GM19023 (cell line): ENCODE results near the gene MYO3B.

Experiments used
- ATAC-seq: cut with Tn5 transposase; IDR thresholded peaks from one replicate; pipeline ENCODE4 v1.9.1; 2021; ENCODE audit warnings: mild to moderate bottlenecking, moderate library complexity; ENCODE audit not compliant: unreplicated experiment

Gene MYO3B

DNA sequence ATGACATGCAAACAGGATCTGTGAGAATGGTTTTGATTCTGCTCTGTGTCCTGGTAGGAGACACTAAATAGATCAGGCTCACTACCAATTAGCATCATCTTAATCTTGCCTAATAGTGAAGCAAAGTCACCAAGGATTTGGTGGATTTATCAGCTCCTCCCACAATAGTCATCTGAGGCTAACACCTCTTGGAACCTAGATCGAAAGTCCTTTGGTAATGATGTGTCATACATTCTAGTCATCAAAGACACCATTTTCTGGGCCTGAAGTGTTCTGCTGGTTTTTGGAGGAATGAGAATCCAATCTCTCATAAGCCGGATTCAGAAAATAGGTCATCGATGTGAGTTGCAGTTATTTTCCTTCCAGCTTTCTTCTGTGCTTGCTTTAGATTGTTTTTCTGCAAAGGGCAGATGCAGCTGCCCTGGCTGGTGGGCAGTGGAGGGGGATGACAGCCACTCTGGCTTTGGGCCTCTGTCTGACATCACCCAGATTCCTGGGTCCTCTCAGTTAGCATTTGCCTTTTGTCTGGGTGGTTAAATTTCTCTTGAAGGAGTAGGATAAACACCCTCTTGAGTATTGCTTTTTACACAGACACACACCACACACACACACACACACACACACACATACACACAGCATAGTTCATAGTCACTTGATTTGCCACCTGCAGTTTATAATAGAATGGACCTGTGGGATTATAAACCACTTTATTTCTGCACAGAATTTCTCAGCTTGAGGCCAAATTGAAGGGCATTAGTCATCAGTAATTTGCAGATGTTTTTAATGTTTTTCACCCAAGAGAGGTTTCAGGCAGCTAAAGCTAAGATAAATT lies at the start of gene MYO3B:
Gene MYO3B, plus strand, starts transcription at position 198 of the 832 bp plus-strand sequence. Its CDS starts 141 bp downstream, at position 339.
- ATAC-seq, result peak; percentile 45

- no peak for ATAC-seq
Observed at GRCh38 chr2:170139276-170139967, 38.5 kb upstream of the MYO3B start.

DNA sequence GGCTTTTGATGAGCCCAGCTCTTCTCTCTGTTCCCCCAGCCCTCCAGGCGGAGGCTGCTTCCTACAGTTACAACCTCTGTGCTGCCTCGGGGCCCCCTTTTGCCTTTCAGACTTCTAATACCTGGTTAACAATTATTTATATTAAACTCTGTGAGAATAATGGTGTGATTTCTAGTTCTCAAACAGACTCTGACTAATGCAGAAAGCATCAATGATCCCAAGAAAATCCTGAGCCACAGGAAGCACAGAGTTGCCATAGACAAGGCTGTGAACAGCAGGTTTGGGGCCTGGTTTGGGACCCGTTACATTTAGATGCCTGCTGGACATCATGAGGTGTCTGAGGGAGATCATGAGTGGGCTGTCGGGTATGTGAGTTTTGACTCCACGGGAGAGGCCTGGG lies 37.4 kb upstream of the MYO3B start:
- ATAC-seq, result no peak

DNA sequence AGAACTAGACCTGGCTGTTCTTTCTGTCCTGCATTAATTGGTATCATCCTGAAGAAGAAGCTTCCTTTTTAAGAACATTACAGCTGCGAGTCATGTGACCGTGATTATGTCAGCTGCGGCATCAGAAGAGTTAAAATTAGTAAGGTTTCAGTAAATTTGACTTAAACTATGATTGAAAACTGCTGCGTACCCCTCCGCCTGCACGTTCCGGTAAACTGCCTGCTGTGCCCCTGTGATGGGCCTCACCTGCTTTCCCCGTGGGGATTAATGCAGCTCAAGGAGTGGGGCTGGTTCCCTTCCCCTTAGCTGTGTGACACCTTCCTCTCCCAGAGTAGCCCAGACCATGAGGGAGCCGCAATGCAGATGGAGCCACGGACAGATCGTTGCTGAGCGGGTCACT lies 36.1 kb upstream of the MYO3B start:
- ATAC-seq, result peak; percentile 44

- no peak for ATAC-seq
Observed at GRCh38 chr2:170142502-170142901, 35.4 kb upstream of the MYO3B start.

- ATAC-seq, result no peak
Observed at GRCh38 chr2:170143045-170143717, 34.8 kb upstream of the MYO3B start.

DNA sequence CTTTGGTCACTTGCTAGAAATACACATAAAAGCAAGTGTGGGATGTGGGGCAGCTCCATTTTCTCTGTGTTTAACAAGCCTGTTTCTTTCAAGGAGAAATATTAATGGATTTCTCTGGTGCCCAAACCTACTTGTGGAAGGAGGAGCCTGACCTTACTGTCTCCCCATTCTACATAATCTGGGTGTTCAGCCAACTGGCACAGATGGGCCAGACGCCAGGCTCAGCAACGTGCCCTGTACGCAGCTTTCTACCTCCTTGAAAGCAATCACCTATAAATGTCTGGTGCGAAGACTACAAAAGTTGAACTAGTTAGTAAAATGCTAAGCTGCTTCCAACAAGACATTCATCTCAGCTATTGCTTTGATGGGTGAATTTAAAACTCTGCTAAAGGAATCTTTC lies 33.2 kb upstream of the MYO3B start:
- no peak for ATAC-seq

DNA sequence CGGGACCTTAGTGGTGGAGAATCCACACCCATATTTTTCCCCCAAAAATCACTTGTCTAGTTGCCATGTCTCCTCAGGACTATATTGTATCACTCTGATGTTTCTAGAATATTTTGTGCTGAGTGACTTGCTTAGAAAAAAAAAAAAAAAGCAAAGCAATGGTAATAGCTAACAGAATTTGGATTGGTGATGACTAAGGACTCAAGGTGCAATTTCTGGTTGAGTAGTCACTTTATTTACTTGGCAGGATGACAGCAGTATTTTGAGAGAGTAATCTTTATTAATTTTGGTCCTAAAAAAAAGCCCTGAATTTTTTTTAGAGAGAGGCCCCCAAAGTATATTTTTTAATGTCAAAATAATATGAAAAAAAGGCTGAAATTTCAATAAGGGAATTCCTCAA lies 32.8 kb upstream of the MYO3B start:
- no peak for ATAC-seq

DNA sequence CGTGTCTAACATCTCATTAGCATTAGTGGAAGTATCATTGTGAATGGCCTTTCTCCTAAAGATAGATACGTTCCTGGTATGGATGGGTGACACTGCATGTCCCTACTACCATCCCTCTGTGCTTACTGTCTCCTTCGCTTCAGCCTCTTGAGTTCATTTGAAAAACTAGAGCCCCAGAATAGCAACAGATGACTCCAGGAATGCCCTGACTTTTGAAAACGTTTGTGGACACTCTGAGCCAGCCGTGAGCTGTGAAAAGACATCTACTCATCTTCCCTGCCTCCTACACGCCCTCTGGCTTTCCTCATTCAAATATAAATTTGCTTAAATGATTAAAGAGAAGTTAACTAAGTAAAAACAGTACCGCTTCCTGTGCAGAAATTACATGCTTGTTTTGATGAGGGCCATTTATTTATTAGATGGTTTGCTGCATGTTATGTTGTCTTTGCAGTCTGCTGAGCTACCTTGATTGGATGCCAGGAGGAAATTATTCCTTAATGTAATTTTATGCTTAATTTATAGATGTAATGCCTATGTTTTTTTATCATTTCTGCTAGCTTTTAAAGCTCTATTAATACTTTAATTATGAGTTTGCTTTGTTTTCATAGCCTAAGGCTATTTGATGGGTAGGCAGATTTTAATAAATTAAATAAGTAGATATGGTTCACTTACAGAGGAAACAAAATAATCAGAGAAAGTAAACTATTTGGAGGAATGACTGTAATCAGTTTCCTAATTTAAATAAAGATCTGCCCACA lies 32.1 kb upstream of the MYO3B start:
- ATAC-seq, result no peak

DNA sequence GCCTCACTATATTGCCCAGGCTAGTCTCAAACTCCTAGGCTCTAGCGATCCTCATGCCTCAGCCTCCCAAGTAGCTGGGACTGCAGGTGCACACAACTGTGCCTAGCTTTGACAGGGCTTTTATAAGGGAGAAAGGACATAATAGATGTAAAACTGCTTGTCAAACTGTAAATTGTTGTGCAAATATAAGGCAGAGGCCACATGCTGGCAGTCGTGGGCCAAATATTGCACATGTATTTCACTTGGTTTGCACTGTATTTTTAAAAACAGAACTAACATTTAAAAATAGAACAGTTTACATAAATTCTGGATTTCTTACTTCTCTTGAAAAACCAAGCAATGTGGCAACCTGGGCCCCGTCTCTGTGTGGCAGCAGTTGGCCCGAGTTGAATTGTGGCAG lies 31.2 kb upstream of the MYO3B start:
- no peak for ATAC-seq

GRCh38 chr2:170147576-170147975 lies 30.4 kb upstream of the MYO3B start:
- ATAC-seq, result no peak

DNA sequence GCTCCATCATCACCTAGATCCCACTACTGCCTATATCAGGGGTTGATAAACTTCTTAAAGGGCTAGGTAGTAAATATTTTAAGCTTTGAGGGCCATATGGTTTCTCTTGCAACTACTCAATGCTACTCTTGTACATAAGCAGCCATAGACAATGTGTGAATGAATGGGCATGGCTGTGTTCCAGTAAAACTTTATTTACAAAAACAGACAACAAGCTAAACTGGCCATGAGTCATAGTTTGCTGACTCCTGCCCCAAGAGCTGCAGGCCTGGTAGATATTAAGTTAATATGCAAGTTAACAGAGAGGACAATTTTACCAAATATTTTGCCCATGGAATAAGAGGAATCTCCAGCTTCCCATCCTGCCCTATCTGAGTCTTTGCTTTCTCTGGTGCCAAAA lies 29.8 kb upstream of the MYO3B start:
- no peak for ATAC-seq

- ATAC-seq, result no peak
Observed at GRCh38 chr2:170152421-170152820, 25.5 kb upstream of the MYO3B start.

DNA sequence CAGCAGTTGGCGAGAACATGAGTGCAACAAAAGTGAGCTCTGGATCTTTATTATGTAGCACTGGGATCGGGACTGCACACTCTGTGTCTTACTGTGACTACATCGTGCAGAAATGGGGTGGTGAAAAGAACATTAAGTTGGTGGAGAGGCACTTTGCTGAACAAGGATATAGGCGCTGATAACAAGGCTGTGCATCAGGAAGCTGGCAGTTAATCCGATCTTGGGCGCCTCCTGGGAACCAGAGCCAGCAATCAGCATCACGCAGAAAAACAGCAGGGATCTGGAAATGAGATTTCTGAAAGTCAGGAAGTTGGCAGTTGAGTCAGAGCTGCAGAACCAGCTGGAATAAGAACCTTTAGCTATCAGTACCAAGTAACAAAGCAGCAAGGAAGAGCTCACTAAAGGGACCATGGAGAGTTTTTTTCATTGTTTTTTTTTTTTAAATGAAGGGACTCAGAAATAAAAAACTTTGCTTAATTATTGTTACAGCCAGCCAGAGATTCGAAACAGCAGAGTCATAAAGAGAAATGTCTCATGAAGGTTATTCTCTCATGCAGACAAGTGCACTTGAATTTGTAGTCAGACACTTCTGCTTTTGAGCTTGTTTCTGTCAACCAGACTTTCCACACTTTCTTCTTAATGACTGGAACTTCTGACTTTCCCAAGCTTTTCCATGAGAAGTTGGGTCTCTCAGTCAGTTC lies 22.8 kb upstream of the MYO3B start:
- no peak for ATAC-seq

DNA sequence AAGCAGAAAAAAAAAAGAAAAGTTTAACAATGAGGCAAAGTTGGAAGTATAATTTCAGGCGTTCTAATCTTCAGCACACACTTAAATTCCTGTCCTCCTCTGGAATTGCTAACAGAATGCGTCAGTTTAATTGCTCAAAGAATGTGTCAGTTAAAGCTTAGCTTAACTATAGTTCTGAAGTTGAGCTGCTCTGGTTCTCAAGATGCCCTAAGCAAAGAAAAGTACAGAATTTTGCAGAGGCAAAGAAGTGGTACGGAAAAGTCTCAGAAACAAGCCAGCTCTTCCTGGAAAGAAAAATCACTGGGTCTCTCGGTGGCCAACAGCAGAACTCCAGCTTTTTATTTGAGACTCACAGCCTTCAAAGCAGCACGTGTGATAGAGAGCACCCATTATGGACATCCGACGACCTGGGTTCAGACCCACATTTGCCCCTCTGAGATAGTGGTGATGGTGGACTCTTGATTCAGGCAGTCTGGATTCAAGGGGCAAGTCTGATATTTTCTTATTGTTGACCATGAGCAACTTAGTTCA lies 22.2 kb upstream of the MYO3B start:
- no peak for ATAC-seq

DNA sequence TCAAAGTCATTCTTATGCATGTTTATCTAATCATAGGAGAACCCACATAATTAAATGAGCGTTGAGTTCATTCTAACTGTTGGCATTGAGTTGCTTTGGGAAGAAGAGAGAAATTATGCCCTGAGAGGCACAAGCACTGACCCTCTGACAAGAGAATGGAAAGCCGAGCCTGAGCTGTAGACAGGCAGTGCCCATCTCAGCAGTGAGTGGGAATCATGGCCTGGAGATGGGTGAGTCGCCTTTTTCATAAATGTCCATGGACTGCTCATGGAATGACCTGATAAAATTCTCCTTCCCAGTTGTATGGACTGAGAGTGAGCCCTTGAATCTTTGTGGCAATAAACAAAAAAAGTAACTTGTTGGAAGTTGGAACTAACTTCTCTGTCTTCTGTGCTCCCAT lies 21.4 kb upstream of the MYO3B start:
- no peak for ATAC-seq

DNA sequence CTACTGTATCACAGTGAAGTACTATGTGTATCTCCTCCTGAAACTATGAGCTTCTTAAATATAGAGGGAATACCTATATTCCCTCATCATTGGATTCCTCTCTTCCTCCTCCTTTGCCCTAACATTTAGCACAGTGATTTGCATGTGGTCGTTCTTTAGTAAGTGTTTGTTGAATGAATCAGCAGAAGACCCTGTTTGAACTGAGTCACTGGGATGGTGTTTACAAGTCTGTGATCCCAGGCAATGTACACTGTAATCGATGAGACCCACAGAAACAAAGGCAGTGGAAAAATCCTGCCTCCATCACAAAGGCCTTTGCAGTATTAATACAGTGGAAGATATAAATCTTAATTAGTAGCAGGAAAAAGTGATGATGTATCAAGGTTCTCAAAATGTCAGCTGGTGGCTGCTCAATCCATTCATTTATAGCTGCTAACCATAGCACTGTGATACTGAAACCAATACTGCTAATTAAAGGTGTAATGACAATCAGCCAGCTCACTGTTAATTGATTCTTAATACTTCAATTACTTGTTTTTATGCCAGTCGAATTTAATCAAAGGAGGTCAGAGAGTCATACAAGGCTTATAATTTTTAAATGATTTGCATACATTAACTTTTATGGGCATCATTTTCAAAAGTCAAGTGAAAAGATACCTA lies 20.8 kb upstream of the MYO3B start:
- no peak for ATAC-seq

- ATAC-seq, result no peak
Observed at GRCh38 chr2:170159060-170159459, 18.9 kb upstream of the MYO3B start.

DNA sequence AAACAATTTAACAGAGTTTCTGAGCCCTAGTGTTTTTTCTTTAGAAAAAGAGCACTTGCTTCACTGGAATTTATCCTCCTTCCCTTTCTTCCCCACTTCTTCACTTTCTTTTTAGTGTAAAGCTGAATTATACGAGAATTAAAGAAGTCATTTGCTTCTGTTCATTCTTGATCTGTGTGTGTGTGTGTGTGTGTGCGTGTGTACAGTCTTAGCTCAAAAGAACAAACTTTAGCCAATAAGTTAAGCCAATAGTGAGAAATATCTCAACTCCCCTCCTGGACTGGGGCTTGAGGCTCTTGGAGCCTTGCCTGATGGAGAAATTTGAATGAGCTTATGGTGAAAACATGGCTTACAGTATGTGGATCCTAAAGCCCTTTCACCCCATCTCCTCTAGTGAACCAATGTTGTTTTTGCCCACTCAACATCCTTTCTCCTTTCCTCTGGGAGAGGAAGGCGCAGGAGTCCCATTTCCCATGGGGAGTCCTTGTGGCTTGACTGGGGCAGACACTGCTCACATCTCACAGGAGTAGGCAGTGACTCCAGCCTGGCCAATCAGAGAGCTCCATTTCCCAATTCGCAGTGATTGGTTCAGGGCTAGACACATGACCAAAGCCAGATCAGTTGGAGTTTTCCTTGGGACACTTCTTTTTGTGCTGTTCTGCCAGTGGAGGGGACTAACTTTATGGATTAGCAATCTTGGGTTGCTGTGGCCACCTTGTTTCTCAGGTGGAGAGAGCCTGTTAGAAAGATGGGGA lies 16.3 kb upstream of the MYO3B start:
- no peak for ATAC-seq
